Astrocyte (in vitro differentiated cells and primary cell): Measurements from ENCODE around the gene PPP1R13B. TPM values are rescaled to one million over a fixed set of nuclear protein-coding genes. Genes with fewer than 3 reads are reported as not detected.

Source experiments
- total RNA-seq: library from RNA; stranded (reverse); gene quantifications from 2 replicates; pipeline ENCODE4 v1.2.1, GENCODE V29; 2021

PPP1R13B gene
- total RNA-seq, 1 donor from 2014 or later: 7.0 TPM

Other genes starting within 250 kb of the PPP1R13B start
- 226 and 238 TPM in 2 replicates for gene KLC1, start 218.4 kb downstream of the PPP1R13B start, total RNA-seq
- 2.3 and 5.2 TPM in 2 replicates for gene XRCC3, start 132.1 kb downstream of the PPP1R13B start, total RNA-seq
- gene ZFYVE21, start 131.8 kb downstream of the PPP1R13B start, total RNA-seq: 41.7 and 42.0 TPM in 2 replicates
- gene TDRD9, start 80.9 kb upstream of the PPP1R13B start, total RNA-seq: not detected in 2 replicates
- gene RD3L, start 95.0 kb upstream of the PPP1R13B start, total RNA-seq: not detected in 2 replicates
- gene ASPG, start 238.1 kb upstream of the PPP1R13B start, total RNA-seq: 0.10 TPM in 1 of 2 replicates, not detected in the other